ENCODE measurements around the gene ZNF428. TPM values are rescaled to one million over a fixed set of nuclear protein-coding genes. Genes with fewer than 3 reads are reported as not detected.

ZNF428 gene
- total and polyA plus RNA-seq, 2 of the 8 experiments (the other 6 are each of a cell fraction or from before 2014, with no cell fraction given), result 7.8 to 16.7 TPM

DNA sequence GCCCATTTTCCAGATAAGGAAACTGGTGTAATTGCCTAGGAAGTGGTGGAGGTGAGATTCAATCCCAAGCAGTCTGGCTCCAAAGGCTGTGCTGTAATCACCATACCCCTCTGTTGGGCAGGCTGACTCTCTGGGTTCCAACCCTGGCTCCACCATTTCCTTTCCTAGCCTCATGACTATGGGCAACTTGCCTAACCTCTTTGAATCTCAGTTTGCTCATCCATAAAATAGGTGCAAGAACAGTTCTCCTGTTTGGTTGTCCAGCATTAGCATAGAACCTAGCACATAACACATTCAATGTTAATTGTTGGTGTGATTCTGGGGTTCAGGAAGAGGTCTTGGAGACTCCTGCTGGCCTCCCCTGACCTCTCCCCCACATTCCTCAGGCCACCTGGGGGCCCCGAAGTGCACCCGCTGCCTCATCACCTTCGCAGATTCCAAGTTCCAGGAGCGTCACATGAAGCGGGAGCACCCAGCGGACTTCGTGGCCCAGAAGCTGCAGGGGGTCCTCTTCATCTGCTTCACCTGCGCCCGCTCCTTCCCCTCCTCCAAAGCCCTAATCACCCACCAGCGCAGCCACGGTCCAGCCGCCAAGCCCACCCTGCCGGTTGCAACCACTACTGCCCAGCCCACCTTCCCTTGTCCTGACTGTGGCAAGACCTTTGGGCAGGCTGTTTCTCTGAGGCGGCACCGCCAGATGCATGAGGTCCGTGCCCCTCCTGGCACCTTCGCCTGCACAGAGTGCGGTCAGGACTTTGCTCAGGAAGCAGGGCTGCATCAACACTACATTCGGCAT, 20.8 kb downstream of the ZNF428 start (continued):
- TF ChIP-seq BCL11A (IDR thresholded peaks at IDR 0.05; ENCODE audit: low read depth in 2 of 2, low read length in 2 of 2), result no peak
